ENCODE data around the gene SUMO3.

DNA sequence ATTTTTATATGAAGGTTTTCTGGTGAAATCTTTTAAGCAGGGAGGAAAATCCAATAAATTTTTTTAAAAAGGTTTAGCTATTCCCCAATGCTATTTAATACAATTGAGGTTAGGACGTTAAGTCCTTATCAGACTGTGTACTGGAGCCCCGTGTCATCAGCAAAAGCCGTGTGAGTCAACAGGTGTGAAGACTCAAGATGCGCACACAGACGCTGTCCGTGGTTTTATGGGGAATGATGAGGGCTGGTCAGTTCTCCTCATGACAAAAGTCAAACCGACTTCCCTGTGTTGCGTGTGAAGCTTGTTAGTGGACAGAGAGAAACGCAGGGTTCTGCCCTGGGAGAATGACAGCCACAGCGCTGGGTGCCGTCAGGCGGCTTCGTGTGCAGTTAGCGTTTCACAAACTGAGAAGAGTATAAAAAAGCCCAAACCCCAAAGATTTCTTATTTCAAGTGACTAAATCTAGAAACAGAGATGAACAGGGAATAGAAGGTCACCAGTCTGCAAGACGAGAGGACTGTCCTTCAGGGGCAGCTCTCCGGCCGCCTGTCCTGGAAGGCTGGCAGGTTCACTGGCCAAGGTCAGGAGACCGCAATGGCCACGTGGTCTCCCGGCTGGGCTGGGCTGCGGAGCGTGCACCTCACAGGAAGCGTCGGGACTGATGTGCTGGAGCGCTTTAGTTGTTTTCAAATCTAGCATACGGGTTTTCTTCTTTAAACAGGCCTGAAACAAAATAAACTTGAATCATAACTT lies 33.2 kb upstream of the SUMO3 start:
- TF ChIP-seq, protein P1, sequence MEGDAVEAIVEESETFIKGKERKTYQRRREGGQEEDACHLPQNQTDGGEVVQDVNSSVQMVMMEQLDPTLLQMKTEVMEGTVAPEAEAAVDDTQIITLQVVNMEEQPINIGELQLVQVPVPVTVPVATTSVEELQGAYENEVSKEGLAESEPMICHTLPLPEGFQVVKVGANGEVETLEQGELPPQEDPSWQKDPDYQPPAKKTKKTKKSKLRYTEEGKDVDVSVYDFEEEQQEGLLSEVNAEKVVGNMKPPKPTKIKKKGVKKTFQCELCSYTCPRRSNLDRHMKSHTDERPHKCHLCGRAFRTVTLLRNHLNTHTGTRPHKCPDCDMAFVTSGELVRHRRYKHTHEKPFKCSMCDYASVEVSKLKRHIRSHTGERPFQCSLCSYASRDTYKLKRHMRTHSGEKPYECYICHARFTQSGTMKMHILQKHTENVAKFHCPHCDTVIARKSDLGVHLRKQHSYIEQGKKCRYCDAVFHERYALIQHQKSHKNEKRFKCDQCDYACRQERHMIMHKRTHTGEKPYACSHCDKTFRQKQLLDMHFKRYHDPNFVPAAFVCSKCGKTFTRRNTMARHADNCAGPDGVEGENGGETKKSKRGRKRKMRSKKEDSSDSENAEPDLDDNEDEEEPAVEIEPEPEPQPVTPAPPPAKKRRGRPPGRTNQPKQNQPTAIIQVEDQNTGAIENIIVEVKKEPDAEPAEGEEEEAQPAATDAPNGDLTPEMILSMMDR (conservative IDR thresholded peaks at IDR 0.05; ENCODE audit: low read length) = no peak
- no peak for TF ChIP-seq EZH2phosphoT487 (IDR thresholded peaks at IDR 0.05; ENCODE audit: borderline replicate concordance)

All from Loucy (cell line).